ENCODE results near the gene APBA2. TPM values are rescaled to one million over a fixed set of nuclear protein-coding genes. Genes with fewer than 3 reads are reported as not detected.
A peak's percentile ranks its signal among the peaks of the same experiment; 100 is the strongest.
"Not testable (repeated sequence)": the region's sequence is repeated elsewhere in the genome, so short reads cannot be mapped to it uniquely, and the experiment has no call there.

APBA2 gene
- total RNA-seq, 2 donors from 2014 or later = 0.47 to 0.48 TPM

GRCh38 chr15:29101491-29101890 is 215.7 kb downstream of the APBA2 start:
- Histone ChIP-seq H3K4me3 (no peak overlapping the region), H3K4me1 (peaks cover 0 to 11% of the 10 kb centered on the region in 2 donors), H3K9me3 (no peaks in the 10 kb centered on the region), H3K27me3 (no peaks in the 10 kb centered on the region), H3K27ac (no peak overlapping the region), H3K36me3 (no peaks in the 10 kb centered on the region)
- no peak for DNase-seq (ENCODE audit: low spot score)
- TF ChIP-seq, protein P1, sequence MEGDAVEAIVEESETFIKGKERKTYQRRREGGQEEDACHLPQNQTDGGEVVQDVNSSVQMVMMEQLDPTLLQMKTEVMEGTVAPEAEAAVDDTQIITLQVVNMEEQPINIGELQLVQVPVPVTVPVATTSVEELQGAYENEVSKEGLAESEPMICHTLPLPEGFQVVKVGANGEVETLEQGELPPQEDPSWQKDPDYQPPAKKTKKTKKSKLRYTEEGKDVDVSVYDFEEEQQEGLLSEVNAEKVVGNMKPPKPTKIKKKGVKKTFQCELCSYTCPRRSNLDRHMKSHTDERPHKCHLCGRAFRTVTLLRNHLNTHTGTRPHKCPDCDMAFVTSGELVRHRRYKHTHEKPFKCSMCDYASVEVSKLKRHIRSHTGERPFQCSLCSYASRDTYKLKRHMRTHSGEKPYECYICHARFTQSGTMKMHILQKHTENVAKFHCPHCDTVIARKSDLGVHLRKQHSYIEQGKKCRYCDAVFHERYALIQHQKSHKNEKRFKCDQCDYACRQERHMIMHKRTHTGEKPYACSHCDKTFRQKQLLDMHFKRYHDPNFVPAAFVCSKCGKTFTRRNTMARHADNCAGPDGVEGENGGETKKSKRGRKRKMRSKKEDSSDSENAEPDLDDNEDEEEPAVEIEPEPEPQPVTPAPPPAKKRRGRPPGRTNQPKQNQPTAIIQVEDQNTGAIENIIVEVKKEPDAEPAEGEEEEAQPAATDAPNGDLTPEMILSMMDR (IDR thresholded peaks at IDR 0.05) = no peak

- not testable (repeated sequence) for H3K27ac ChIP-seq; H3K9me3 ChIP-seq; DNase-seq (ENCODE audit: low spot score); H3K4me3 ChIP-seq; H3K27me3 ChIP-seq; H3K36me3 ChIP-seq
- TF ChIP-seq, protein P1 (IDR thresholded peaks at IDR 0.05) = peak; percentile 43 to 68
- H3K4me1 ChIP-seq = peaks cover 0 to 11% of the 10 kb centered on the region in 2 donors
Observed at GRCh38 chr15:29102173-29102794, 216.5 kb downstream of the APBA2 start.

DNA sequence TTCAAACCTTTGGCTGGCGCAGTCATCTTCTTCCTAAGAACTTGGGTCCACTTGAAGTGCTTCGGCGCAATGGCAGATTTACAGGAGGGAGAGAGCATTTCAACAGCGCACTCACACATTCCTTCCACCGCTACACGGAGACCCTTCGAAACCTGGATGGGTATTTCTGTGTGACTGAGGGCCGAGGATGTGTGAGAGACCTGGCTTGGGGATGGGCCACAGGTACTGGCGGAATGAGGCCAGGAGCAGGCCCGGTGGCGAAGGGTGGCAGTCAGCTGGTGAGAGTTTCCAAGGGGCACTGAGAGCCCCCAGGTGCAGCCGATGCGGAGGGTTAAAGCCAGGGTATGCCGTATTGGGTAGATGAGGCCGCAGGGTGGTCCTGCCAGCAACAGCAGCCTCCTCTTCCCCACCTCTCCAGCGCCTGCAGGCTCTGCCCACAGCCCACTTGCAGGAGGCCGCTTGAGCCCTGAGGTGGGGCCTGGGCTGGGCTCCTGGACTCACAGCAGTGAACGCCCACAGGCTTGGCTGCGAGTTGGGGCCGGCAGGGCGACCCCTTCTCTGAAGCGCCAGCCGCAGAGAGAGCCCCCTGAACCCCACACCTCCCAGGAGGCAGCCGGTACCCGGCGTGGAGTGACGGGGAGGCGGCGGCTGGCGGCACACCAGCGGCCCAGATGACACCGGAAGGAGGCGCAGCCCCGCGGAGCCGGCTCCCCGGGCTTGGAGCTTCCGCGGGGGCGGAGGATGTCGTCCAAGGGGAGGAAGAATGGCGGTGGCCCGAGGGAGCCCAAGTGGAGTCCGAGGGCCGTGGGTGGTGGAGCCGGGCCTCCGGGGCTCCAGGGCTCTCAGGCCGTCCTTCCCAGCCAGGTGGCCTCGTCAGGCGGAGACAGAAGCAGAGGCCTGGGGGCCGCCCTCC is 217.4 kb downstream of the APBA2 start:
- Histone ChIP-seq H3K4me1 (peaks cover 0 to 11% of the 10 kb centered on the region in 2 donors), H3K4me3 (peak overlapping the region; percentile 33 to 53), H3K9me3 (no peaks in the 10 kb centered on the region), H3K36me3 (no peaks in the 10 kb centered on the region), H3K27me3 (no peaks in the 10 kb centered on the region), H3K27ac (peak overlapping the region in 1 of 2 donors; percentile 19)
- no peak for DNase-seq (ENCODE audit: low spot score)
- TF ChIP-seq, protein P1 (IDR thresholded peaks at IDR 0.05) = no peak

DNA sequence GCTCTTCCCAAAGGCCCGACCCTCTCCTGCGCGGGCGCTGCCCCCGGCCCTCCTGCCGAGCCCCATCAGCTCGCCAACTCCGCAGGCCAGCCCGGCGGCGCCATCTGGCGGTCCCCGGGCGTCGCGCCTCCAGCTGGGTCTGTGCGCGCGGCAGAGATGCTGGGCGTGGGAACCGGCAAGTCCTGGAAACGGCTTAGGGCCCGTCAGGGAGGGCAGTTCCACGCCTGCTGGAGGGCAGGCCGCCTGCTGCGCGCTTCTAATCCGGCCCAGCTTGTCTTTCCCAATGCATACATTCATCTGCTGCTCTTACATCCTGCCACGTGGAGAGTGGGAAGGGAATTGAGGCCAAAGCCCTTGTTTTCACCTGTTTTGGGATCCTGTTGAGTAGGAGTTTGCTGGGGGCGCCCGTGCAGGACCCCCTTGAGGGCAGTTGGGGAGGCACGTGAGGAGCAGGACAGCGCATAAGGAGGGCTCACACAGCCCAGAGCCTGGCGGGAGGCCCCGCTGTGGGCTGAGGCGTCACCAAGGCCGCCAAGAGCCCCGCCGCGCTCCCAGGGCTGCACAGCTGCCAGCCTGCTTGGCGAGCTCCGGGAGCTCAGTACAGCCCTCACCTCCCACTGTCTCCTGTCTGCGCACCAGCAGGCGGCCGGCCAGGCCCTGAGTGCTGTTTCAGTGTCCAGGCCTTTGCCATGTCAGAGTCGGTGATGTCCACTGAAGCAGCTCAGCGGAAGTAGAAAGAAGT is 218.2 kb downstream of the APBA2 start:
- TF ChIP-seq, protein P1 (IDR thresholded peaks at IDR 0.05) = peak; percentile 92 to 95
- Histone ChIP-seq H3K27ac (peak overlapping the region in 1 of 2 donors; percentile 19), H3K36me3 (no peaks in the 10 kb centered on the region)

GRCh38 chr15:29104566-29104880 is 218.7 kb downstream of the APBA2 start:
- H3K4me1 ChIP-seq = peaks cover 0 to 11% of the 10 kb centered on the region in 2 donors
- no peaks in the 10 kb centered on the region for H3K9me3 ChIP-seq
- H3K27me3 ChIP-seq = no peaks in the 10 kb centered on the region
- TF ChIP-seq, protein P1 (IDR thresholded peaks at IDR 0.05) = no peak
- no peak overlapping the region for H3K27ac ChIP-seq
- no peak overlapping the region for H3K4me3 ChIP-seq
- no peaks in the 10 kb centered on the region for H3K36me3 ChIP-seq
- no peak for DNase-seq (ENCODE audit: low spot score)

More for the DNA sequence above, 218.2 kb downstream of the APBA2 start:
- peak; percentile 73 for DNase-seq (ENCODE audit: low spot score)
- no peaks in the 10 kb centered on the region for H3K27me3 ChIP-seq
- no peaks in the 10 kb centered on the region for H3K9me3 ChIP-seq
- peak overlapping the region; percentile 33 to 53 for H3K4me3 ChIP-seq
- peaks cover 0 to 11% of the 10 kb centered on the region in 2 donors for H3K4me1 ChIP-seq

Data from right atrium auricular region (tissue), 2 donors.